Mesothelial cell of epicardium (in vitro differentiated cells): ENCODE measurements around the gene FGL2. TPM values are rescaled to one million over a fixed set of nuclear protein-coding genes. Genes with fewer than 3 reads are reported as not detected.
"Not testable (repeated sequence)": the region's sequence is repeated elsewhere in the genome, so short reads cannot be mapped to it uniquely, and the experiment has no call there.

Source experiments
- DNase-seq, 2 experiments: peaks; one replicate each; pipeline ENCODE4 v3.0.0; 2021; ENCODE audit warnings: low spot score in 2 of 2; ENCODE audit not compliant: unreplicated experiment in 2 of 2
- H3K27ac Mint-ChIP-seq: 2 replicates; pipeline ENCODE4 v1.8.0; 2021; ENCODE audit warnings: mixed read lengths
- H3K27me3 Mint-ChIP-seq: 2 replicates; pipeline ENCODE4 v1.8.0; 2021; ENCODE audit warnings: low read depth, mixed read lengths
- H3K36me3 Mint-ChIP-seq: 2 replicates; pipeline ENCODE4 v1.8.0; 2021; ENCODE audit warnings: mixed read lengths
- H3K4me1 Mint-ChIP-seq: 2 replicates; pipeline ENCODE4 v1.8.0; 2021; ENCODE audit warnings: mixed read lengths
- H3K4me3 Mint-ChIP-seq: 2 replicates; pipeline ENCODE4 v1.8.0; 2021; ENCODE audit warnings: mild to moderate bottlenecking, moderate library complexity, mixed read lengths
- H3K9me3 Mint-ChIP-seq: 2 replicates; pipeline ENCODE4 v1.8.0; 2021; ENCODE audit warnings: mixed read lengths
- CTCF ChIP-seq: fragments of 200-600 bp; sonication (generic); IDR thresholded peaks from one replicate; pipeline ENCODE4 v1.5.0; 2021; ENCODE audit warnings: antibody characterized with exemption; ENCODE audit not compliant: unreplicated experiment
- total RNA-seq: library from RNA; stranded (reverse); gene quantifications from 3 replicates; pipeline ENCODE4 v1.2.1, GENCODE V29; 2021

Gene FGL2
- total RNA-seq, 1 donor from 2014 or later = not detected

- Mint-ChIP-seq H3K27me3 (no peaks in the 10 kb centered on the region), H3K4me3 (no peak overlapping the region), H3K27ac (no peak overlapping the region), H3K36me3 (no peaks in the 10 kb centered on the region), H3K4me1 (peaks cover 7% of the 10 kb centered on the region), H3K9me3 (peaks cover 8% of the 10 kb centered on the region)
- TF ChIP-seq CTCF = no peak
- no peak for DNase-seq
These were observed 35.7 kb upstream of the FGL2 start for GRCh38 chr7:77235276-77235675.

GRCh38 chr7:77232467-77232866 is 32.8 kb upstream of the FGL2 start:
- H3K4me3 Mint-ChIP-seq = no peak overlapping the region
- peaks cover 7% of the 10 kb centered on the region for H3K4me1 Mint-ChIP-seq
- no peak for TF ChIP-seq CTCF
- H3K36me3 Mint-ChIP-seq = no peaks in the 10 kb centered on the region
- H3K27ac Mint-ChIP-seq = no peak overlapping the region
- no peaks in the 10 kb centered on the region for H3K27me3 Mint-ChIP-seq
- DNase-seq = no peak
- H3K9me3 Mint-ChIP-seq = peaks cover 12% of the 10 kb centered on the region

GRCh38 chr7:77228795-77229194 is 29.2 kb upstream of the FGL2 start:
- not testable (repeated sequence) for H3K36me3 Mint-ChIP-seq, H3K4me3 Mint-ChIP-seq

GRCh38 chr7:77226357-77226839 is 26.8 kb upstream of the FGL2 start:
- Mint-ChIP-seq H3K27ac (no peak overlapping the region), H3K36me3 (no peaks in the 10 kb centered on the region), H3K4me1 (peaks cover 10% of the 10 kb centered on the region), H3K27me3 (no peaks in the 10 kb centered on the region), H3K4me3 (no peak overlapping the region), H3K9me3 (peaks cover 16% of the 10 kb centered on the region)
- DNase-seq = no peak
- no peak for TF ChIP-seq CTCF

More at GRCh38 chr7:77228795-77229194, 29.2 kb upstream of the FGL2 start:
- H3K4me1 Mint-ChIP-seq, H3K27me3 Mint-ChIP-seq, DNase-seq, H3K27ac Mint-ChIP-seq: not testable (repeated sequence)
- H3K9me3 Mint-ChIP-seq = peaks cover 12% of the 10 kb centered on the region

GRCh38 chr7:77223261-77223660 is 23.6 kb upstream of the FGL2 start:
- no peak overlapping the region for H3K27ac Mint-ChIP-seq

GRCh38 chr7:77222819-77223218 is 23.2 kb upstream of the FGL2 start:
- Mint-ChIP-seq H3K27ac (no peak overlapping the region), H3K27me3 (no peaks in the 10 kb centered on the region), H3K9me3 (peaks cover 17% of the 10 kb centered on the region), H3K36me3 (peaks cover 2% of the 10 kb centered on the region), H3K4me3 (no peak overlapping the region), H3K4me1 (peaks cover 10% of the 10 kb centered on the region)
- no peak for TF ChIP-seq CTCF
- DNase-seq = no peak

More at GRCh38 chr7:77223261-77223660, 23.6 kb upstream of the FGL2 start:
- no peak for DNase-seq
- Mint-ChIP-seq H3K4me1 (peaks cover 10% of the 10 kb centered on the region), H3K27me3 (no peaks in the 10 kb centered on the region), H3K36me3 (peaks cover 2% of the 10 kb centered on the region), H3K4me3 (no peak overlapping the region), H3K9me3 (peaks cover 17% of the 10 kb centered on the region)
- TF ChIP-seq CTCF = no peak
